MM.1S (cell line): ENCODE data around the gene FUZ.

Source experiments
- DNase-seq: peaks from one replicate; pipeline ENCODE4 v3.0.0-alpha.2; 2015
- H2AFZ ChIP-seq: fragments of 300-600 bp; sonication (generic); 2 replicates; pipeline ENCODE4 v1.6.0; 2016; ENCODE audit warnings: antibody characterized with exemption, low read length
- H3F3A ChIP-seq: fragments of 300-600 bp; sonication (generic); 2 replicates; pipeline ENCODE4 v1.6.1; 2016; ENCODE audit warnings: mild to moderate bottlenecking, antibody characterized with exemption, low read length, moderate library complexity, mixed read lengths; ENCODE audit not compliant: insufficient read depth
- H3K27ac ChIP-seq: fragments of 300-600 bp; sonication (generic); 2 replicates; pipeline ENCODE4 v1.5.1; 2016; ENCODE audit warnings: mild to moderate bottlenecking, low read length
- H3K27me3 ChIP-seq: fragments of 300-600 bp; sonication (generic); replicated peaks from 2 replicates; pipeline ENCODE4 v1.6.0; 2016; ENCODE audit warnings: low read length; ENCODE audit not compliant: insufficient read depth
- H3K36me3 ChIP-seq: fragments of 300-600 bp; sonication (generic); replicated peaks from 2 replicates; pipeline ENCODE4 v1.6.1; 2016; ENCODE audit warnings: mild to moderate bottlenecking, low read length, mixed read lengths; ENCODE audit not compliant: insufficient read depth
- H3K4me1 ChIP-seq: fragments of 300-600 bp; sonication (generic); 2 replicates; pipeline ENCODE4 v1.6.1; 2016; ENCODE audit warnings: low read length, mixed read lengths
- H3K4me2 ChIP-seq: fragments of 300-600 bp; sonication (generic); 2 replicates; pipeline ENCODE4 v1.6.0; 2016; ENCODE audit warnings: low read depth, low read length
- H3K4me3 ChIP-seq: fragments of 300-600 bp; sonication (generic); 2 replicates; pipeline ENCODE4 v1.5.1; 2016; ENCODE audit warnings: low read length, mixed read lengths
- H3K79me2 ChIP-seq: fragments of 300-600 bp; sonication (generic); 2 replicates; pipeline ENCODE4 v1.6.1; 2016; ENCODE audit warnings: mixed run types, low read length, mixed read lengths
- H3K9ac ChIP-seq: fragments of 300-600 bp; sonication (generic); 2 replicates; pipeline ENCODE4 v1.6.1; 2016; ENCODE audit warnings: low read length, mixed read lengths
- H3K9me2 ChIP-seq: fragments of 300-600 bp; sonication (generic); replicated peaks from 2 replicates; pipeline ENCODE4 v1.6.1; 2016; ENCODE audit warnings: mild to moderate bottlenecking, low read length, mixed read lengths; ENCODE audit not compliant: insufficient read depth
- H3K9me3 ChIP-seq: fragments of 300-600 bp; sonication (generic); replicated peaks from 2 replicates; pipeline ENCODE4 v1.6.1; 2016; ENCODE audit warnings: mild to moderate bottlenecking, low read length, mixed read lengths; ENCODE audit not compliant: insufficient read depth
- H4K20me1 ChIP-seq: fragments of 300-600 bp; sonication (generic); 2 replicates; pipeline ENCODE4 v1.6.1; 2016; ENCODE audit warnings: mild to moderate bottlenecking, low read length, moderate library complexity, mixed read lengths; ENCODE audit not compliant: insufficient read depth
- EZH2 ChIP-seq: fragments of 300-600 bp; sonication (generic); optimal IDR thresholded peaks from 2 replicates; pipeline ENCODE3; 2017; ENCODE audit warnings: low read depth, mild to moderate bottlenecking, antibody characterized with exemption, low read length, mixed read lengths
- EZH2phosphoT487 ChIP-seq: fragments of 300-600 bp; sonication (generic); IDR thresholded peaks from 2 replicates; pipeline ENCODE4 v1.6.1; 2018; ENCODE audit warnings: antibody characterized with exemption, low read length
- TF ChIP-seq, protein P1 (sequence below): fragments of 300-600 bp; sonication (generic); IDR thresholded peaks from 2 replicates; pipeline ENCODE4 v1.5.1; 2016; ENCODE audit warnings: antibody characterized with exemption, low read length, mixed read lengths

The FUZ gene

DNA sequence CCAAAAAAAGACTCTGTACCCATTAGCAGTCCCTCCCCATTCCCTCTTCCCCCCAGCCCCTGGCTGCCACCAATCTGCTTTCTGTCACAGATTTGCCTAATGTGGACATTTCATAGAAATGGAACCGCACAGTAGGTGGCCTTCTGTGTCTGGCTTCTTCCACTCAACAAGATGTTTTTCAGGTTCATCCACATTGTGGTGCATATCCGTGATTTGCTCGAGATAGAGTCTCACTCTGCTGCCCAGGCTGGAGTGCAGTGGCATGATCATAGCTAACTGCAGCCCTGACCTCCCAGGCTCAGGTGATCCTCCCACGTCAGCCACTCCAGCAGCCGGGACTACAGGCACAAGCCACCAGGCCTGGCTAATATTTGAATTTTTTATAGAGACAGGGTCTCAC is 25.3 kb downstream of the FUZ start:
- Histone ChIP-seq H3K36me3 (no peaks in the 10 kb centered on the region), H3K79me2 (no peaks in the 10 kb centered on the region), H3F3A (no peaks in the 10 kb centered on the region), H3K27me3 (no peaks in the 10 kb centered on the region), H3K4me2 (no peak overlapping the region), H4K20me1 (no peaks in the 10 kb centered on the region), H2AFZ (no peak overlapping the region), H3K9me2 (no peaks in the 10 kb centered on the region), H3K4me3 (no peak overlapping the region), H3K27ac (no peak overlapping the region), H3K4me1 (no peaks in the 10 kb centered on the region), H3K9ac (no peak overlapping the region), H3K9me3 (no peaks in the 10 kb centered on the region)
- TF ChIP-seq, protein P1, sequence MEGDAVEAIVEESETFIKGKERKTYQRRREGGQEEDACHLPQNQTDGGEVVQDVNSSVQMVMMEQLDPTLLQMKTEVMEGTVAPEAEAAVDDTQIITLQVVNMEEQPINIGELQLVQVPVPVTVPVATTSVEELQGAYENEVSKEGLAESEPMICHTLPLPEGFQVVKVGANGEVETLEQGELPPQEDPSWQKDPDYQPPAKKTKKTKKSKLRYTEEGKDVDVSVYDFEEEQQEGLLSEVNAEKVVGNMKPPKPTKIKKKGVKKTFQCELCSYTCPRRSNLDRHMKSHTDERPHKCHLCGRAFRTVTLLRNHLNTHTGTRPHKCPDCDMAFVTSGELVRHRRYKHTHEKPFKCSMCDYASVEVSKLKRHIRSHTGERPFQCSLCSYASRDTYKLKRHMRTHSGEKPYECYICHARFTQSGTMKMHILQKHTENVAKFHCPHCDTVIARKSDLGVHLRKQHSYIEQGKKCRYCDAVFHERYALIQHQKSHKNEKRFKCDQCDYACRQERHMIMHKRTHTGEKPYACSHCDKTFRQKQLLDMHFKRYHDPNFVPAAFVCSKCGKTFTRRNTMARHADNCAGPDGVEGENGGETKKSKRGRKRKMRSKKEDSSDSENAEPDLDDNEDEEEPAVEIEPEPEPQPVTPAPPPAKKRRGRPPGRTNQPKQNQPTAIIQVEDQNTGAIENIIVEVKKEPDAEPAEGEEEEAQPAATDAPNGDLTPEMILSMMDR = no peak
- TF ChIP-seq EZH2phosphoT487 = no peak
- TF ChIP-seq EZH2 = no peak
- no peak for DNase-seq

DNA sequence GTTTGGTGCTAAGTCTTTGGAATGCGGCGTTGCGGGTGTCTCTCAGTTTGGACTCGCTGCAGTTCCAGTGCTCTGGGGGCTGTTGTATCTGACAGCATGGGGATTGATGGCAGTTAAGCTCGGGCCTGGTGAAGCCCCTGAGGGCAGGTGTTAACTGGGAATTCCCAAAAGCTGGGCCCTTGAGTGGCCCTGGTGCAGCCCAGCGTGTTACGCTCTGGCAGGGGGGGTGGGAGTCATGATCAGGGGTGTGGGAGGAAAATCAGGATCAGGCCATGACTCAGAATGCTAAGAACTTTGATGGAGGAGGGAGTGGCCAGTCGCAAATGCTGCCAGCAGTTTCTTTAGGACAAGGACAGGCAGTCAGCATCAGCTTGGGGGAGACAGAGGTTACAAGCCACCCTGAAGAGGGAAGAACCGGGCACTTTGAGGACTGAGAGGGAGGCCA is 26.7 kb downstream of the FUZ start:
- DNase-seq = no peak
- Histone ChIP-seq H3K36me3 (no peaks in the 10 kb centered on the region), H3K27ac (no peak overlapping the region)

DNA sequence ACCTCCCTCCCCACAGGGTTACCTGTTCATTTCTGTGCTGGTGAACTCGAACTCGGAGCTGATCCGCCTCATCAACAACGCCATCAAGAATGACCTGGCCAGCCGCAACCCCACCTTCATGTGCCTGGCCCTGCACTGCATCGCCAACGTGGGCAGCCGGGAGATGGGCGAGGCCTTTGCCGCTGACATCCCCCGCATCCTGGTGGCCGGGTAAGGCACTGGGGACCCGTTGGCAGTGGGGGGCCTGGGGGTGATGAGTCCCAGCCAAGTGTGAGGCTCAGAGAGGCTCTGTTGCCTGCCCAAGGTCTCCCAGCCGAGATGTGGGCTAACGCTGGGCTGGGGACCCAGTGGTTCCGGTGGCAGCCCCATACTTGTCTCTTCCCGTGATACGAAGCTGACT is 30.6 kb downstream of the FUZ start:
- no peaks in the 10 kb centered on the region for H3K27me3 ChIP-seq
- no peaks in the 10 kb centered on the region for H3K9me3 ChIP-seq
- no peak overlapping the region for H3K4me2 ChIP-seq
- no peak overlapping the region for H3K4me3 ChIP-seq
- DNase-seq = no peak
- no peaks in the 10 kb centered on the region for H3K36me3 ChIP-seq
- no peak overlapping the region for H3K27ac ChIP-seq
- H2AFZ ChIP-seq = no peak overlapping the region
- no peaks in the 10 kb centered on the region for H3K79me2 ChIP-seq
- H3F3A ChIP-seq = no peaks in the 10 kb centered on the region
- TF ChIP-seq EZH2phosphoT487 (no peak), EZH2 (no peak)
- TF ChIP-seq, protein P1 = no peak
- no peaks in the 10 kb centered on the region for H3K4me1 ChIP-seq
- H3K9ac ChIP-seq = no peak overlapping the region
- H3K9me2 ChIP-seq = no peaks in the 10 kb centered on the region
- no peaks in the 10 kb centered on the region for H4K20me1 ChIP-seq

More for the DNA sequence above, 26.7 kb downstream of the FUZ start:
- no peak for TF ChIP-seq EZH2
- TF ChIP-seq EZH2phosphoT487 = no peak
- TF ChIP-seq, protein P1 = no peak
- Histone ChIP-seq H4K20me1 (no peaks in the 10 kb centered on the region), H2AFZ (no peak overlapping the region), H3K9me2 (no peaks in the 10 kb centered on the region), H3K4me3 (no peak overlapping the region), H3F3A (no peaks in the 10 kb centered on the region), H3K9me3 (no peaks in the 10 kb centered on the region), H3K9ac (no peak overlapping the region), H3K79me2 (no peaks in the 10 kb centered on the region), H3K4me1 (no peaks in the 10 kb centered on the region), H3K4me2 (no peak overlapping the region), H3K27me3 (no peaks in the 10 kb centered on the region)
